ENCODE data around the gene TMEM115. TPM values are rescaled to one million over a fixed set of nuclear protein-coding genes. Genes with fewer than 3 reads are reported as not detected.

TMEM115 gene
- total RNA-seq, 4 donors from 2014 or later = 71.8 to 103 (median 81.9) TPM

DNA sequence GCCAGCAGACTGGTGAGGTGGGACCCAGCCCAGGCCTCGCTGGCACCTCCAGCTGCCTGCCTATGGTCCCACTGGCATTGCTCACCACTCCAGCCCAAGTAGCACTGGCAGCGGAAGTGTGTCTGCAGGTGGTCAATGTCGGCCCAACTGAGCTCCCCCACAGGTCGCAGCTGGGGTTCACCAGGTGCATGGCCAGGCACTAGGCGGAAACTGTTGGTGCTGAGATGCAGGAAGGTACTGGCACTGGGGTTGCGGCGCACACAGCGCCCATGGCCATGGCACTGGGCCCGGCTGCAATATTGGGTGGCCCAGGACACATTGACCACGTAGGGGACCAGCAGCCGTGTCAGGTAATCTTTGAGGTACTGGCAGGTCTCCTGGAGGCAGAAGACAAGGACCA is 41.2 kb downstream of the TMEM115 start:
- no peak for DNase-seq
- H3K27me3 ChIP-seq = no peaks in the 10 kb centered on the region
- intact Hi-C loops (cut with DNase I; ENCODE audit: low total_unique reads) (no loop called here), in situ Hi-C loops (cut with MboI; ENCODE audit: low pct_ligation_motif_present in 1 of 4, low pct_unique_long_range_greater_than_20kb in 1 of 4, low sequenced_read_pairs in 3 of 4) (no loop called here)
- H3K36me3 ChIP-seq = no peaks in the 10 kb centered on the region
- no peaks in the 10 kb centered on the region for H3K9me3 ChIP-seq
- no peak for TF ChIP-seq EP300 (IDR thresholded peaks at IDR 0.05; ENCODE audit: low read depth)
- TF ChIP-seq CTCF (IDR thresholded peaks at IDR 0.05) = no peak
- H3K27ac ChIP-seq = peak overlapping the region; percentile 81 to 89 (median 85)
- peaks cover 35 to 59% (median 54%) of the 10 kb centered on the region in 4 donors for H3K4me1 ChIP-seq
- 85% methylated on average over 8 of the region's 11 CpGs; no CpG with 5 or more reads in 1 of the 2 donors for WGBS, 2 donors (ENCODE audit: low coverage in 1 of 2)
- H3K4me3 ChIP-seq = no peak overlapping the region

DNA sequence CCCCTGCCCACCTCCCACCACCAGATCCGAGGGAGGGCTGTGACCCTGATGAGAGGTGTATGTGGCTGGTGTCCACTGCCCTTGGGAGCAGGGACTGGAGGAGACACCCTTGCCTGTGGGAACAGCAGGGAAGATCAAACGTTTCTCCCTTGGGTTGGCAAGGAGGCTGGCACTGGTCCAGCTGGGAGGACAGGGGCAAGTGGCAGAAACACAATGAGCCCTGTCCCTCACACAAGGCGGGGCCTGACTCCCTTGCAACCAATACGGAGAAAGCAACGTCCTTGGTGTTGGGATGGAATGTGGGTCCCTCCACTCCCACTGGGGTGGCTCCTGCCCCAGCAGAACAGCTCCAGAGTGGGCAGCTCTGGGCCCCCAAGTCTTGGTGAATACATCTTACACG is 42.0 kb downstream of the TMEM115 start:
- 49 to 69% methylated on average over 3 to 6 of the region's 6 CpGs for WGBS, 2 donors (ENCODE audit: low coverage in 1 of 2)
- no peaks in the 10 kb centered on the region for H3K36me3 ChIP-seq
- TF ChIP-seq POLR2A (IDR thresholded peaks at IDR 0.05) (no peak), CTCF (IDR thresholded peaks at IDR 0.05) (no peak), POLR2AphosphoS5 (IDR thresholded peaks at IDR 0.05) (no peak), EP300 (IDR thresholded peaks at IDR 0.05; ENCODE audit: low read depth) (no peak)
- peak; percentile 72 for DNase-seq
- peak overlapping the region; percentile 81 to 89 (median 85) for H3K27ac ChIP-seq
- in situ Hi-C loops (cut with MboI; ENCODE audit: low pct_ligation_motif_present in 1 of 4, low pct_unique_long_range_greater_than_20kb in 1 of 4, low sequenced_read_pairs in 3 of 4) = no loop called here
- H3K4me1 ChIP-seq = peaks cover 35 to 53% (median 49%) of the 10 kb centered on the region in 4 donors
- intact Hi-C loops (cut with DNase I; ENCODE audit: low total_unique reads) = no loop called here
- no peaks in the 10 kb centered on the region for H3K9me3 ChIP-seq
- no peak overlapping the region for H3K4me3 ChIP-seq
- no peaks in the 10 kb centered on the region for H3K27me3 ChIP-seq

- Histone ChIP-seq H3K4me3 (no peak overlapping the region), H3K36me3 (no peaks in the 10 kb centered on the region), H3K27ac (peak overlapping the region; percentile 81 to 89 (median 85)), H3K9me3 (no peaks in the 10 kb centered on the region), H3K4me1 (peaks cover 31 to 47% (median 44%) of the 10 kb centered on the region in 4 donors), H3K27me3 (no peaks in the 10 kb centered on the region)
- in situ Hi-C loops (cut with MboI; ENCODE audit: low pct_ligation_motif_present in 1 of 4, low pct_unique_long_range_greater_than_20kb in 1 of 4, low sequenced_read_pairs in 3 of 4) (no loop called here), intact Hi-C loops (cut with DNase I; ENCODE audit: low total_unique reads) (no loop called here)
- peak; percentile 91 for DNase-seq
- WGBS, 2 donors (ENCODE audit: low coverage in 1 of 2) = 30% methylated on average over 9 of the region's 9 CpGs; no CpG with 5 or more reads in 1 of the 2 donors
- no peak for TF ChIP-seq EP300 (IDR thresholded peaks at IDR 0.05; ENCODE audit: low read depth)
- peak; percentile 65 to 87 (median 83) for TF ChIP-seq POLR2AphosphoS5 (IDR thresholded peaks at IDR 0.05)
- TF ChIP-seq POLR2A (IDR thresholded peaks at IDR 0.05) = peak; percentile 85
- no peak for TF ChIP-seq CTCF (IDR thresholded peaks at IDR 0.05)
Observed at GRCh38 chr3:50316657-50317242, 42.6 kb downstream of the TMEM115 start.

DNA sequence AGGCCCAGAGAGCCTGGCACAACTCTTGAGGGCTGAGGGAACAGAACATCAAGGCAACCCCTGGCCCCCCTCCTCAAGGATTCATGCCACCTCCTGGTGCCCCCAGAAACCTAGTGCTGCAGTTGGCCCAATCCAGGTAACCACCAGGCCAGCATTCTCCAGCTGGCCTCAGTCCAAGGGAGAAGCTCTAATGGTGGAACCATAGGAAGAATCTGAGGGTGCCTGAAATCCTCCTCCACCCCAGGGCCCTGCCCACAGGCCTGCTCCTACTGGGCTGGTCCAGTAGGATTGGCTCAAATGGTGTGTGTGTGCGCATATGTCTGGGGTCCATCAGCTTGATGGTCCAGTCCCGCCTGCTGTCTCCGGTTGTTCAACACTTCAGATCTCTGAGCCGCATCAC is 44.5 kb downstream of the TMEM115 start:
- Histone ChIP-seq H3K4me1 (peaks cover 25 to 37% (median 37%) of the 10 kb centered on the region in 4 donors), H3K36me3 (no peaks in the 10 kb centered on the region), H3K9me3 (no peaks in the 10 kb centered on the region), H3K27me3 (no peaks in the 10 kb centered on the region), H3K27ac (no peak overlapping the region), H3K4me3 (no peak overlapping the region)
- 100% methylated on average over 4 of the region's 4 CpGs; no CpG with 5 or more reads in 1 of the 2 donors for WGBS, 2 donors (ENCODE audit: low coverage in 1 of 2)
- TF ChIP-seq POLR2AphosphoS5 (IDR thresholded peaks at IDR 0.05) (no peak), CTCF (IDR thresholded peaks at IDR 0.05) (no peak), EP300 (IDR thresholded peaks at IDR 0.05; ENCODE audit: low read depth) (no peak), POLR2A (IDR thresholded peaks at IDR 0.05) (no peak)
- DNase-seq = no peak
- in situ Hi-C loops (cut with MboI; ENCODE audit: low pct_ligation_motif_present in 1 of 4, low pct_unique_long_range_greater_than_20kb in 1 of 4, low sequenced_read_pairs in 3 of 4) (no loop called here), intact Hi-C loops (cut with DNase I; ENCODE audit: low total_unique reads) (no loop called here)
